CD4-positive, CD25-positive, alpha-beta regulatory T cell (primary cell): ENCODE measurements around the gene HCN1. TPM values are rescaled to one million over a fixed set of nuclear protein-coding genes. Genes with fewer than 3 reads are reported as not detected.
"Not testable (repeated sequence)": the region's sequence is repeated elsewhere in the genome, so short reads cannot be mapped to it uniquely, and the experiment has no call there.

Source experiments
- ATAC-seq, 2 donors: fragments of 150-1000 bp; cut with Tn5 transposase; one replicate each; pipeline ENCODE4 v1.10.0; 2021; ENCODE audit warnings: low read depth in 2 of 2, moderate number of reproducible peaks in 2 of 2, moderate library complexity in 1 of 2
- DNase-seq, 3 donors: peaks; one replicate each; pipeline versions ENCODE4 v3.0.0 to v3.0.0-alpha.2; 2012 to 2022; ENCODE audit warnings: mixed read lengths in 1 of 3
- H3K27ac ChIP-seq: one replicate; pipeline ENCODE4 v1.7.0; 2013; ENCODE audit warnings: mild to moderate bottlenecking, low read length; ENCODE audit not compliant: insufficient read depth, poor library complexity, severe bottlenecking
- H3K27me3 ChIP-seq: one replicate; pipeline ENCODE4 v1.7.0; 2013; ENCODE audit warnings: low read length; ENCODE audit not compliant: control insufficient read depth, insufficient read depth
- H3K36me3 ChIP-seq: one replicate; pipeline ENCODE4 v1.7.0; 2013; ENCODE audit warnings: mild to moderate bottlenecking, low read length, moderate library complexity; ENCODE audit not compliant: control insufficient read depth, insufficient read depth
- H3K4me1 ChIP-seq: 2 replicates; pipeline ENCODE4 v1.7.0; 2013; ENCODE audit warnings: mild to moderate bottlenecking, low read length; ENCODE audit not compliant: insufficient read depth, control insufficient read depth, poor library complexity, severe bottlenecking
- H3K4me3 ChIP-seq: one replicate; pipeline ENCODE4 v1.7.0; 2013; ENCODE audit warnings: low read depth, mild to moderate bottlenecking, low read length, moderate library complexity
- H3K9me3 ChIP-seq, 2 experiments: 1 replicate in 1 of 2; 2 replicates in 1 of 2; pipeline ENCODE4 v1.7.0; 2013; ENCODE audit warnings: low read length in 2 of 2, mild to moderate bottlenecking in 1 of 2, moderate library complexity in 1 of 2; ENCODE audit not compliant: control insufficient read depth in 2 of 2
- H3K27ac Mint-ChIP-seq, 3 donors: one replicate each; pipeline ENCODE4 v1.8.0; 2020 to 2022; ENCODE audit warnings: mild to moderate bottlenecking in 3 of 3, mixed read lengths in 3 of 3, moderate library complexity in 2 of 3
- H3K27me3 Mint-ChIP-seq: one replicate; pipeline ENCODE4 v1.8.0; 2022; ENCODE audit warnings: mild to moderate bottlenecking, mixed read lengths
- H3K36me3 Mint-ChIP-seq: one replicate; pipeline ENCODE4 v1.8.0; 2020; ENCODE audit warnings: mixed read lengths
- H3K4me1 Mint-ChIP-seq, 4 donors: one replicate each; pipeline ENCODE4 v1.8.0; 2020 to 2022; ENCODE audit warnings: mixed read lengths in 4 of 4, mild to moderate bottlenecking in 1 of 4
- H3K4me3 Mint-ChIP-seq, 4 donors: one replicate each; pipeline ENCODE4 v1.8.0; 2020 to 2022; ENCODE audit warnings: mild to moderate bottlenecking in 4 of 4, mixed read lengths in 4 of 4, moderate library complexity in 3 of 4
- H3K9me3 Mint-ChIP-seq, 7 donors: one replicate each; pipeline ENCODE4 v1.8.0; 2020 to 2022; ENCODE audit warnings: mixed read lengths in 7 of 7, mild to moderate bottlenecking in 3 of 7, moderate library complexity in 2 of 7
- polyA plus RNA-seq, 4 donors: library from polyadenylated mRNA; unstranded; fragments of 300-500 nt; fragmentation: Illumina TruSeq; gene quantifications; one replicate each; pipeline ENCODE4 v1.2.3, GENCODE V29; 2021
- total RNA-seq: library from RNA; stranded (reverse); gene quantifications from one replicate; pipeline ENCODE4 v1.2.3, GENCODE V29; 2022

Gene HCN1
- total and polyA plus RNA-seq, 5 donors from 2014 or later = not detected

DNA sequence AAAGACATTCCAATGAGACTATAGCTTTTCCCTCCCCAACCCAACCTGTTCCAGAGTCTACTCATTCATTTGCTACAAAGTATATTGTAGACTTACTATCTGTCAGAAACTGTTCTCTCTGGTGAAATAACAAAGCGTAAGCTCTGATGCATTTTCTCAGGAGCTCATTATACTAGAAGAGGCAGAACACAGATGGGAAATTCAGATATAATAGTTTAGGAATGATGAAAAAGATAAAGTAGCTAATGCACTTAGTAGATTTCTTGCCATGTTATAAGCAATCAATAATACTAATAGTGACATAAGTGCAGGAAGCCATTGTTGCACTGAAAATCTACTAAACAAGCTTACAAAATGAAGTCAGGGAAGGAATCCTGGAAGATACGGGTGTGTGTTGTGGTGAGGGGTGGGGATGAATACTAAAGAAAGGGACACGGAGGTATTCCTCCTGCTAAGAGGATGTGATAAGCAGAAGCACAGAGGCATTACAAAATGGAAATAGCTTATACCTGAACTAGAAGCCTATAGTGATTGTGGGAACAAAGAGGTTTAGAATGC is 78.2 kb downstream of the HCN1 start:
- ATAC-seq (no peak), DNase-seq (no peak)
- Histone ChIP-seq H3K4me3 (no peak overlapping the region), H3K27me3 (no peaks in the 10 kb centered on the region), H3K27ac (no peak overlapping the region), H3K9me3 (no peaks in the 10 kb centered on the region), H3K4me1 (no peaks in the 10 kb centered on the region), H3K36me3 (no peaks in the 10 kb centered on the region)
- H3K4me1 Mint-ChIP-seq = no peaks in the 10 kb centered on the region
- no peak overlapping the region for H3K4me3 Mint-ChIP-seq
- no peaks in the 10 kb centered on the region for H3K27me3 Mint-ChIP-seq
- no peaks in the 10 kb centered on the region for H3K36me3 Mint-ChIP-seq
- H3K27ac Mint-ChIP-seq = no peak overlapping the region
- peaks cover 1 to 35% (median 8%) of the 10 kb centered on the region in 7 donors for H3K9me3 Mint-ChIP-seq

- no peaks in the 10 kb centered on the region for H3K36me3 ChIP-seq
- no peaks in the 10 kb centered on the region for H3K4me1 ChIP-seq
- DNase-seq (no peak), ATAC-seq (no peak)
- Mint-ChIP-seq H3K9me3 (peaks cover 0 to 10% (median 6%) of the 10 kb centered on the region in 7 donors), H3K4me3 (no peak overlapping the region), H3K4me1 (no peaks in the 10 kb centered on the region), H3K27me3 (no peaks in the 10 kb centered on the region), H3K36me3 (no peaks in the 10 kb centered on the region), H3K27ac (no peak overlapping the region)
- no peak overlapping the region for H3K27ac ChIP-seq
- H3K9me3 ChIP-seq = no peaks in the 10 kb centered on the region
- no peak overlapping the region for H3K4me3 ChIP-seq
- H3K27me3 ChIP-seq = no peaks in the 10 kb centered on the region
These were observed 86.5 kb downstream of the HCN1 start for GRCh38 chr5:45609661-45610060.

- DNase-seq (no peak), ATAC-seq (no peak)
- H3K27ac ChIP-seq = no peak overlapping the region
- Mint-ChIP-seq H3K4me3 (no peak overlapping the region), H3K27ac (no peak overlapping the region), H3K27me3 (no peaks in the 10 kb centered on the region), H3K9me3 (peaks cover 0 to 6% (median 2%) of the 10 kb centered on the region in 7 donors), H3K4me1 (no peaks in the 10 kb centered on the region), H3K36me3 (no peaks in the 10 kb centered on the region)
- H3K4me1 ChIP-seq = no peaks in the 10 kb centered on the region
- no peaks in the 10 kb centered on the region for H3K27me3 ChIP-seq
- no peaks in the 10 kb centered on the region for H3K9me3 ChIP-seq
- H3K4me3 ChIP-seq = no peak overlapping the region
- H3K36me3 ChIP-seq = no peaks in the 10 kb centered on the region
These were observed 92.1 kb downstream of the HCN1 start for GRCh38 chr5:45604092-45604491.

DNA sequence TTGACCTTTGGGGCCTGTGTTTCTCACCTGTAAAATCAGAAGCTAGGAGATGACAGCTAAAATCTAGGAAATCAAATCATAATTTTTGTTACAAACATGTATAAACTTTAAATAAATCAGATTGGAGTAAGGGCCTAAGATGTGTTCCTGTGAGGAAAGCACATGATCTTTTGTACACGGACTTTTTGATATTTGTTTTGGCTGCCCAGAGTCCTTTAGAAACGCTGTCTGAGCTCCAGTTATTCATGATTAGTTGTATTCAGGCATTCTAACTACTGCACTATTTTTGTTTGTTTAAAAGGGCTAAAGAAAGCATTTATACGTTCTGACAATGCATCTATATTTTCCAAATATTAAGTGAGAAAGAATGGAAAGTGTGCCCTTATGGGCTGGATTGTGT is 94.8 kb downstream of the HCN1 start:
- Histone ChIP-seq H3K4me3 (no peak overlapping the region), H3K4me1 (no peaks in the 10 kb centered on the region), H3K36me3 (no peaks in the 10 kb centered on the region), H3K9me3 (no peaks in the 10 kb centered on the region), H3K27me3 (no peaks in the 10 kb centered on the region), H3K27ac (no peak overlapping the region)
- Mint-ChIP-seq H3K27ac (no peak overlapping the region), H3K9me3 (peaks cover 0 to 21% (median 4%) of the 10 kb centered on the region in 7 donors), H3K27me3 (no peaks in the 10 kb centered on the region), H3K4me3 (no peak overlapping the region), H3K36me3 (no peaks in the 10 kb centered on the region), H3K4me1 (no peaks in the 10 kb centered on the region)
- DNase-seq = no peak
- no peak for ATAC-seq

GRCh38 chr5:45596320-45596719 is 99.9 kb downstream of the HCN1 start:
- Histone ChIP-seq H3K27ac (no peak overlapping the region), H3K36me3 (no peaks in the 10 kb centered on the region), H3K4me1 (no peaks in the 10 kb centered on the region), H3K4me3 (no peak overlapping the region), H3K27me3 (no peaks in the 10 kb centered on the region), H3K9me3 (peaks cover 0 to 5% of the 10 kb centered on the region in 2 experiments)
- H3K9me3 Mint-ChIP-seq = peaks cover 0 to 28% (median 6%) of the 10 kb centered on the region in 7 donors
- ATAC-seq = no peak
- no peak for DNase-seq
- H3K36me3 Mint-ChIP-seq = no peaks in the 10 kb centered on the region
- H3K27ac Mint-ChIP-seq = no peak overlapping the region
- no peaks in the 10 kb centered on the region for H3K4me1 Mint-ChIP-seq
- no peaks in the 10 kb centered on the region for H3K27me3 Mint-ChIP-seq
- no peak overlapping the region for H3K4me3 Mint-ChIP-seq

- DNase-seq, H3K27ac ChIP-seq, H3K4me3 Mint-ChIP-seq, H3K27ac Mint-ChIP-seq, H3K27me3 Mint-ChIP-seq, H3K36me3 ChIP-seq, H3K27me3 ChIP-seq, H3K4me1 ChIP-seq, H3K36me3 Mint-ChIP-seq, ATAC-seq, H3K4me1 Mint-ChIP-seq, H3K4me3 ChIP-seq: not testable (repeated sequence)
- H3K9me3 Mint-ChIP-seq = peaks cover 0 to 20% (median 10%) of the 10 kb centered on the region in 7 donors
- peaks cover 0 to 10% of the 10 kb centered on the region in 2 experiments for H3K9me3 ChIP-seq
These were observed 110.2 kb downstream of the HCN1 start for GRCh38 chr5:45586001-45586400.

GRCh38 chr5:45578270-45578669 is 117.9 kb downstream of the HCN1 start:
- no peaks in the 10 kb centered on the region for H3K27me3 Mint-ChIP-seq
- no peak overlapping the region for H3K4me3 ChIP-seq
- no peaks in the 10 kb centered on the region for H3K36me3 Mint-ChIP-seq
- H3K36me3 ChIP-seq = no peaks in the 10 kb centered on the region
- no peak overlapping the region for H3K27ac Mint-ChIP-seq
- H3K27ac ChIP-seq = no peak overlapping the region
- H3K9me3 ChIP-seq = no peaks in the 10 kb centered on the region
- DNase-seq = no peak
- H3K4me3 Mint-ChIP-seq = no peak overlapping the region
- no peak for ATAC-seq
- H3K4me1 Mint-ChIP-seq = no peaks in the 10 kb centered on the region
- H3K27me3 ChIP-seq = no peaks in the 10 kb centered on the region
- no peaks in the 10 kb centered on the region for H3K4me1 ChIP-seq
- peaks cover 1 to 21% (median 4%) of the 10 kb centered on the region in 7 donors for H3K9me3 Mint-ChIP-seq

DNA sequence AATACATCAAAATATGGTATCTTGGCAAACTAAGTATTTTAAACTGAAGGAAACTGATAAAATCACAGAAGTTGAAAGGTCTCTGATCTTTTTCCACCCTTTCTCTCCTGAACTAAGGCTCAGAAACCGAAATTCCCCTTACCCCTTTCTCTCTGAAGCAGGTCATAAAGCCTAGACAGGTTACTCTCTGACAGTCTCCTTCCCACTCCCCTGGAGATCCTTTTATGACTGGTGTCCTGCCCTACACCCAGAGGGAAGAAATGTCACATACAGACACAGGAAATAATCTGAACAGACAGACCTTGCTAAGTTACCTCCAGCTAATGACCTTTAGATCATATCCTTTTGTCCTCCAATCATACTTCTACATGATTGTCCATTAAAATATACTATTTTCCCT is 127.4 kb downstream of the HCN1 start:
- no peak overlapping the region for H3K4me3 Mint-ChIP-seq
- DNase-seq (no peak), ATAC-seq (no peak)
- H3K36me3 Mint-ChIP-seq = no peaks in the 10 kb centered on the region
- Histone ChIP-seq H3K4me1 (no peaks in the 10 kb centered on the region), H3K27me3 (no peaks in the 10 kb centered on the region), H3K36me3 (no peaks in the 10 kb centered on the region), H3K4me3 (no peak overlapping the region), H3K9me3 (no peaks in the 10 kb centered on the region), H3K27ac (no peak overlapping the region)
- no peaks in the 10 kb centered on the region for H3K27me3 Mint-ChIP-seq
- no peak overlapping the region for H3K27ac Mint-ChIP-seq
- peaks cover 0 to 15% (median 9%) of the 10 kb centered on the region in 7 donors for H3K9me3 Mint-ChIP-seq
- no peaks in the 10 kb centered on the region for H3K4me1 Mint-ChIP-seq
